ENCODE measurements around the gene ALG6. TPM values are rescaled to one million over a fixed set of nuclear protein-coding genes. Genes with fewer than 3 reads are reported as not detected.

The ALG6 gene
- total RNA-seq, 2 experiments from 2014 or later: 10.6 to 11.2 TPM

DNA sequence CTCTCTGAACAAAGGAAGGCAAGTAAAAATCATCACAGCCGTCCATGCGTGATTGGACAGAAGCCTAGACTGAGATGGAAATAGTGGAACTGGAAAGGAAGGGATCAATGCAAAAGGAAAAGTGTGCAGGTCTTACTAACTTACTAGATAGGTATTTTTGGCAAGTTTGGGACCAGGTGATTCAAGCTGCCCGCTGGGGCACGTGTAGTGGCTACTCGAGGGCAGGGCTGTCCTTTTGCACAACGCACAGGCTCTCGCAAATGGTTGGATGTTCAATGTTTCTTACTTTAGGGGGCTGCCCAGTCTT lies 566 bp upstream of the ALG6 start:
- CTCF ChIA-PET: no interaction called here
- Histone ChIP-seq H3K36me3 (ENCODE audit: insufficient read depth, low read length) (peaks cover 11% of the 10 kb centered on the region), H3K4me3 (ENCODE audit: low read length) (peak overlapping the region; percentile 98), H3K9me3 (ENCODE audit: control insufficient read depth in 1 of 2, insufficient read depth in 1 of 2, low read length in 2 of 2) (no peaks in the 10 kb centered on the region), H3K27me3 (ENCODE audit: control insufficient read depth in 1 of 2, insufficient read depth in 2 of 2, low read length in 2 of 2) (peaks cover 0 to 2% of the 10 kb centered on the region in 2 experiments), H3K27ac (ENCODE audit: low read depth in 1 of 2, low read length in 2 of 2) (peak overlapping the region; percentile 52 to 60), H3K4me1 (ENCODE audit: insufficient read depth, low read length) (peaks cover 20% of the 10 kb centered on the region)
- no peak for TF ChIP-seq CTCF (IDR thresholded peaks at IDR 0.05)
- Mint-ChIP-seq H3K4me3 (peak overlapping the region; percentile 90), H3K27ac (peak overlapping the region; percentile 57), H3K9me3 (no peaks in the 10 kb centered on the region), H3K4me1 (ENCODE audit: low read depth) (peaks cover 34% of the 10 kb centered on the region), H3K36me3 (ENCODE audit: low read depth) (peaks cover 26% of the 10 kb centered on the region), H3K27me3 (peaks cover 10% of the 10 kb centered on the region)
- DNase-seq (peak in 1 of 14 experiments; percentile 3), ATAC-seq (ENCODE audit: poor library complexity) (no peak)
- POLR2A ChIA-PET: no interaction called here
- intact Hi-C loops (cut with DNase I, micrococcal nuclease): loop anchor here in 1 of 2 experiments (1.0 to 5.0 kb wide), 3 partner anchors 156 to 930 kb away; partner anchors contain the start of genes EFCAB7, ITGB3BP, PGM1 and USP1

- DNase-seq: peak in 3 of 14 experiments; percentile 5 to 34 (median 25)
- Histone ChIP-seq H3K36me3 (ENCODE audit: insufficient read depth, low read length) (peaks cover 15% of the 10 kb centered on the region), H3K9me3 (ENCODE audit: control insufficient read depth in 1 of 2, insufficient read depth in 1 of 2, low read length in 2 of 2) (no peaks in the 10 kb centered on the region), H3K4me3 (ENCODE audit: low read length) (peak overlapping the region; percentile 98), H3K27ac (ENCODE audit: low read depth in 1 of 2, low read length in 2 of 2) (peak overlapping the region in 1 of 2 donors; percentile 50), H3K27me3 (ENCODE audit: control insufficient read depth in 1 of 2, insufficient read depth in 2 of 2, low read length in 2 of 2) (peaks cover 0 to 2% of the 10 kb centered on the region in 2 experiments), H3K4me1 (ENCODE audit: insufficient read depth, low read length) (peaks cover 20% of the 10 kb centered on the region)
- POLR2A ChIA-PET: interaction anchor here (1.6 kb wide), 1 partner anchor 932 kb away, joined by 6 read pairs; the partner anchor contains the start of gene USP1
- Mint-ChIP-seq H3K27ac (peak overlapping the region; percentile 87), H3K4me3 (peak overlapping the region; percentile 97), H3K9me3 (no peaks in the 10 kb centered on the region), H3K4me1 (ENCODE audit: low read depth) (peaks cover 34% of the 10 kb centered on the region), H3K27me3 (no peaks in the 10 kb centered on the region), H3K36me3 (ENCODE audit: low read depth) (peaks cover 36% of the 10 kb centered on the region)
- TF ChIP-seq CTCF (IDR thresholded peaks at IDR 0.05): no peak
- CTCF ChIA-PET: no interaction called here
- ATAC-seq (ENCODE audit: poor library complexity): peak; percentile 35
- intact Hi-C loops (cut with DNase I, micrococcal nuclease): loop anchor here in 1 of 2 experiments (5.0 kb wide), 1 partner anchor 931 kb away; the partner anchor contains the start of gene USP1
Observed at GRCh38 chr1:63368131-63368530, 704 bp downstream of the ALG6 start.

DNA sequence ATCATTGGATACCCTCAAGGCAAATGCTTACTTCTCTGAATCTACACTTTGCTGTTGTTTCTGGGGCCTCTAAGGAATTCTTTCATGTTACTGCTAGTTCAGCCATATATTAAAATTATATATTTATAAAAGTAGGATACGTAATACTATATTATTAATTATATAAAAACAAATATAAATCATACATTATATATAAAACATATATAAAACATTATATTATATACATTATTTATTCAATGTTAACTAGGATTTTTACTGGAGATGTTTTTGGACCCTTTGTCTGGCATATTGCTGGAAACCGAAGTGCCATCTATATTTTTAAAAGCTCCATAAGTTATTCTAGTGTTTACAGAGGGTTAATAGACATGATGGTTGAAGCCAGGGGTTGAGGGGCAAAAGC lies 12.2 kb downstream of the ALG6 start:
- H3K36me3 ChIP-seq (ENCODE audit: insufficient read depth, low read length): peaks cover 10% of the 10 kb centered on the region
- CTCF ChIA-PET: no interaction called here
- no peaks in the 10 kb centered on the region for H3K4me1 ChIP-seq (ENCODE audit: insufficient read depth, low read length)
- peaks cover 39% of the 10 kb centered on the region for H3K4me1 Mint-ChIP-seq (ENCODE audit: low read depth)
- no peak overlapping the region for H3K4me3 Mint-ChIP-seq
- POLR2A ChIA-PET: no interaction called here
- no peak overlapping the region for H3K27ac Mint-ChIP-seq
- no peak overlapping the region for H3K4me3 ChIP-seq (ENCODE audit: low read length)
- H3K27ac ChIP-seq (ENCODE audit: low read depth in 1 of 2, low read length in 2 of 2): no peak overlapping the region
- DNase-seq (no peak), ATAC-seq (ENCODE audit: poor library complexity) (no peak)
- H3K9me3 ChIP-seq (ENCODE audit: control insufficient read depth in 1 of 2, insufficient read depth in 1 of 2, low read length in 2 of 2): no peaks in the 10 kb centered on the region
- intact Hi-C loops (cut with DNase I, micrococcal nuclease): no loop called here
- H3K27me3 Mint-ChIP-seq: no peaks in the 10 kb centered on the region
- H3K36me3 Mint-ChIP-seq (ENCODE audit: low read depth): peaks cover 71% of the 10 kb centered on the region
- H3K9me3 Mint-ChIP-seq: no peaks in the 10 kb centered on the region
- no peaks in the 10 kb centered on the region for H3K27me3 ChIP-seq (ENCODE audit: control insufficient read depth in 1 of 2, insufficient read depth in 2 of 2, low read length in 2 of 2)
- no peak for TF ChIP-seq CTCF (IDR thresholded peaks at IDR 0.05)

Measured in CD4-positive, alpha-beta T cell (primary cell).